Activated CD4-positive, CD25-positive, alpha-beta regulatory T cell treated with anti-CD3 and anti-CD28 coated beads, Interleukin-2, amount 50 U/mL, for 24 hours (primary cell): Measurements from ENCODE around the gene HTT-AS.
A peak's percentile ranks its signal among the peaks of the same experiment; 100 is the strongest.
"Not testable (repeated sequence)": the region's sequence is repeated elsewhere in the genome, so short reads cannot be mapped to it uniquely, and the experiment has no call there.

Experiments
- ATAC-seq, 2 donors: fragments of 150-1000 bp; cut with Tn5 transposase; one replicate each; pipeline ENCODE4 v1.10.0; 2021; ENCODE audit warnings: mild to moderate bottlenecking in 1 of 2, moderate library complexity in 1 of 2

Gene HTT-AS

GRCh38 chr4:3074078-3074845, at the start of gene HTT-AS, which contains the start of gene HTT:
Gene HTT-AS, minus strand, starts transcription at chr4:3074538.
Gene HTT, plus strand, starts transcription at chr4:3074681. Its CDS starts 145 bp downstream, at chr4:3074826.
- ATAC-seq, result peak; percentile 89 to 93

DNA sequence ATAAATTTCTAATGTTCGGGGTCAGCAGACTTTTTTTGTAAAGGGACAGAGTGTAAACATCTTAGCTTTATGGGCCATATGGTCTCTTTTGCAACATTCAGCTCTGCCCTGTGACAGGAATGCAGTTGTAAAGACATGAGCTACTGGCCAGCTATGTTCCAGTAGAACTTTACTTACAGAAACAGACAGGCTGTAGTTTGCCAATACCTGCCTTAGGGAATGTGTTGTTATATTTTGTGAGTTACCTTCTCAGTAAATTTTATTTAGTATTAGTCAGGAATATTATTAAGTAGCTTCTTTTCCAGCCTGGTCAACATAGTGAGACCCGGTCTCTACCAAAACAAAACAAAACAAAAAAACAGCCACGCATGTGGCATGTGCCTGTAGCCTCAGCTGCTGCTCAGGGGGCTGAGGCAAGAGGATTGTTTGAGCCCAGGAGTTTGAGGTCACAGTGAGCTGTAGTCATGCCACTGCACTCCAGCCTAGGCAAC, 48.9 kb upstream of the HTT-AS start:
- ATAC-seq, result no peak

- ATAC-seq, result peak; percentile 60 to 63
Observed at GRCh38 chr4:3122081-3122563, 47.8 kb upstream of the HTT-AS start.

GRCh38 chr4:3121596-3121995, 47.3 kb upstream of the HTT-AS start:
- ATAC-seq, result no peak

- no peak for ATAC-seq
Observed at GRCh38 chr4:3121110-3121509, 46.8 kb upstream of the HTT-AS start.

GRCh38 chr4:3119464-3119863, 45.1 kb upstream of the HTT-AS start:
- no peak for ATAC-seq

- ATAC-seq, result no peak
Observed at GRCh38 chr4:3118312-3118711, 44.0 kb upstream of the HTT-AS start.

GRCh38 chr4:3116955-3117354, 42.6 kb upstream of the HTT-AS start:
- no peak for ATAC-seq

DNA sequence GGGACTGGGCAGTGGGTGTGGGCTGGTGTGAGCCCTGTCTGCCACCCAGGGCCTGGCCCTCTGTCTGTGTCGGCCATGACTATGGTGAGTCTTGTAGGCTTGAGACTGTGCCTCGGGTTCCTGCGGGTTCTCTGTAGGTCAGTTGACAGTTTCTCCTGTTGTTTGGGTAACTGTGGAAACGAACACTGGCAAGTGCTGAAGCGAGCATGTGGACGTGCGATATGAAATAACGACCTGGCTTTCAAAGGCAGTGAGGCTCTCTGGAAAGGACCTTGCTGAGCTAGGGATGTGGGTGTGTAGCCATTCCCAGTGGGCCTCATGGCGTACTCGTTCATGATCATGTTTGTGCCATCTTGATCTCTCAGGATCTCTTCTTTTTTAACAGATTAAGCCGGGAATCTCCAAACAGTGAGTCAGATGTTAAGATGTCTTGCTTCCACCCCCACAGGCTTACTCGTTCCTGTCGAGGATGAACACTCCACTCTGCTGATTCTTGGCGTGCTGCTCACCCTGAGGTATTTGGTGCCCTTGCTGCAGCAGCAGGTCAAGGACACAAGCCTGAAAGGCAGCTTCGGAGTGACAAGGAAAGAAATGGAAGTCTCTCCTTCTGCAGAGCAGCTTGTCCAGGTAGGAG, 41.4 kb upstream of the HTT-AS start:
- ATAC-seq, result no peak

DNA sequence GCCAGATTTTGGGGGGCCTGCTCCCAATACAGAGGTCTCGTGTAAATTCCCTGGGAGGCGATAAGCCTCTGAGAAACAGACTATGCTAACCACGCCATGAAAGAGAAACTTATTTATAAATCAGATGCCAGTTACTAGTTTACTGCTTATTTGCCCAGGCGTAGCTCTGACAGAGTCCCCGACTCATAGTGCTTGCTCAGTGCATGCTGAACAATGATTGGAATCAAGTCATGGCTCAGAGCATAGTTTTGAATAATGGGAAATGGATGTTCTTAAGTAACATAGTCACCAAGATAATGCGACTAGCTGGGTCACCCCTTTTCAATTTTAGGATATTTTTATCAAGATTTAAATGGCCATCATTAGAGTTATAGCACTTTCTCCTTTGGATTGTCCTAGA, 40.0 kb upstream of the HTT-AS start:
- ATAC-seq, result no peak

DNA sequence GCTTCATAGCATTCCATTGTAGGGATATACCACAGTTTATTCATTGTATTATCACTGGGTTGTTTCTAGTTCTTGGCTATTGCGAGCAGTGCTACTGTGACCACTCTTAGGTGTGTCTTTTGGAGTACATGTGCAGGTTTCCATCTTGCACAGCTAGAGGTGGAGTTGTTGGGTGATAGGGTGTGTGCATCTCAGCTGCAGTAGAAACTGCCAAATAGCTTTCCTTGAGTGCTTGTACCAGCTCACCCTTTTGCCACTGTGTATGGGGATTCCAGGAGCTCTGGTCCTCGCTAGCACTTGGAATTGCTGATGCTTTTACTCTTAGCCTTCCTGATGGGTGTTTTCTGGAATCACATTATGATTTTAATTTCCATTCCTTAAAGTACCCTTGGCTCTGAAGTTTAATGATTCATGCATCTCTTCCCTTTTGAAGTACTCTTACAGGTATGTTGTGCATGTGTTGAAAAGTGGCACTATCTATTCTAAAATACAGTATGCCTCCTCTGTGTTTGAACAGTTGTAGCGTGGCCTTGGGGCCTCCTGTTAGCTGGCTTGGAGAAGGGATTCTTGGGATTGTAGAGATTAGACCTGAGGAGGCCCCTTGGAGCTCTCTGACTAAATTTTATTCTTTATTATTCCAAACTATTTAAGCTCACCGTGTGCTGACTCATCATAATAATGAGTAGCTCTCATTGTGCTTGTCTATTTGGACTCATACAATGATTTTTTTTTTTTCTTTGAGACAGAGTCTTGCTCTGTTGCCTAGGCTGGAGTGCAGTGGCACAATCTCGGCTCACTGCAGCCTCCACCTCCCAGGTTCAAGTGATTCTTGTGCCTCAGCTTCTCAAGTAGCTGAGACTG, 38.5 kb upstream of the HTT-AS start:
- ATAC-seq, result no peak

- ATAC-seq, result no peak
Observed at GRCh38 chr4:3112201-3112600, 37.9 kb upstream of the HTT-AS start.

DNA sequence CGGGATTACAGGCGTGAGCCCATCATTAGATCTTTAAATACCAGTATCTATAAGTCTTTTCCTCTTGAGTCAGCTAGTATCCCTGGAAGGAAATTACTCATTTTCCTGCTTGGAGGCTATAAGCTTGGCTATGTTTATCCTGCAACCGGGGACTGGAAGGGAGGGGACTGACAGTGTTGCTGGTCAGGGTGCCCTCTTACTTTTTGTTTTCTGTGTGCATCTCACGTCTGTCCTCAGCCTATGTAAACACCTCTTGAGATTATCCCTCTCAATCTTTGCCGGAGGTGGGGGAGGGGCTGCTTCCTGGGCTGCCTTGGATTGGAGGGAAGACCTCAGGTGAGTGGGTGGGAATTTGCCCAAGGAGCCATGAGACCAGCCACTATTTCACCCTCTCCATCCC, 37.1 kb upstream of the HTT-AS start:
- ATAC-seq, result no peak

DNA sequence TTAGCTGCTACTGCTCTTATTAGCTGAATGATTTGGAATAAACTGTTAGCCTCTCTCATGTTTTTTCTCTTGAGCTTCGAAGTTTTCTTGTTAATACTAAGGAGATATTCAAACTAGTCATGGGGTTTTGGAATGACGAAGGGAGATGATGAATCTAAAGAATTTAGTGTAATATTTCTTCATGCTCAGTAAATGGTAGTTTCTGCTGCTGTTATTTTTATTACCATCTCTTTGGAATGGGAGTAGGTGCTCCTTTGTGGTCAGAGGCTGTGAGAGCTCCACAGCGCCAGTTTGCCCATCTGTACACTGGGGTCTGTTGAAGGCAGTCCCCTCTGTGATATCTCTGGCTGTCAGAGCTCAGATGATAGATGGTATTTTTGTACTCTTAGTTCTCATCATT, 33.9 kb upstream of the HTT-AS start:
- no peak for ATAC-seq

DNA sequence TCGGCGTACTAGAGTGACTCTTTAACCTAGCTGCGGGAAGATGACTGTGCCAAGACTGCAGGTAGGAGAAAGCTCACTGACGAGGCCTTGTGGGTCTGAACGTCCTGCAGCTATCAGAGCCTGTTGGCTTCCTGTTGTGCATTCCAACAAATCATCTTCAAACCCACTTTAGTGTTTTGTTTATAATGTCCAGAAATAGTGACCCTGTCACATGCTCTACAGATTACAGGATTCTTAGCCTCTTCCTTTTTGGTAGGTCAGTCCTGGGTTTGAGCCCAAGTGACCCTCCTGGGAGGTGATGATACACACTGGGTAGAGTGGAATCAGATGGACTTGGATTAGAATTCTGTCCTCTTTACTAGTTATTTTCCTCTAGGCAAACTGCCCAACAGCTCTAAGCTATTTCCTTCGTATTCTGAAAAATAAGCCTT, 33.4 kb upstream of the HTT-AS start:
- ATAC-seq, result no peak

GRCh38 chr4:3107271-3107670, 32.9 kb upstream of the HTT-AS start:
- no peak for ATAC-seq

GRCh38 chr4:3106339-3107186, 32.2 kb upstream of the HTT-AS start:
- ATAC-seq, result peak; percentile 100

DNA sequence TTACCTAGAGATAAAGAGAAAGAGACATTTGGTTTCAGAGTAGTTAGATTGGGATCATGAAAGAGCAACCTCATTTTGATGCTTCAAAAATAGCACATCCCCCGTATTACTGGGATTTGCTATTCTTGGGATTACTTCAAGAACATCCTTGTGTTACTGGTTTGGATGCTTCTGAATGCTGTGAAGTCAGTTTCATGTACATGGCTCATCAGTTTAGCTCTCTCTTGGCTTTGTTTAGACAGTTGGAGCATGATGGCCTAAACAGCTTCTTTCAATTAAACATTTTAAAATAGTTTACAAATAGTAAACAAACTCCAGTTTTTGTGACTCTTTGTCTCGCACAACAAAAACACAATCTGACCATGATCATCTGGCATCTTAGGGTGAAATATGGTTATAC, 24.0 kb upstream of the HTT-AS start:
- ATAC-seq, result no peak

DNA sequence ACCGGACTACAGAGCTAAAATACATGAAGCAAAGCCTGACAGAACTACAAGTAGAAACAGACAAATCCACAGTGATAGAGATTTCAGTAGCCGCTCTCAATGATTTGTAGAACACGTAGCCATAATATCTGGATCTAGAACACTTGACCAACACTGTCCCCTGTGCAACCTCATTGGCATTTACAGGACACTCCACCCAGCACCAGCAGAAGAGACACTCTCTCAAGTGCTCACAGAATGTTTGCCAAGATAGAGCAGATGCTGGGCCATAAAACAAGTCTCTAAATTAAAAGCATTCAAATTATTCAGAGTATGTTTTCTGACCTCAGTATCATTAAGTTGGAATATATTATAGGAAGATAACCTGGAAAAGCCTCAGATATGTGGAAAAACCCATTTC, 21.9 kb upstream of the HTT-AS start:
- no peak for ATAC-seq

GRCh38 chr4:3094701-3095100, 20.4 kb upstream of the HTT-AS start:
- ATAC-seq, result not testable (repeated sequence)

DNA sequence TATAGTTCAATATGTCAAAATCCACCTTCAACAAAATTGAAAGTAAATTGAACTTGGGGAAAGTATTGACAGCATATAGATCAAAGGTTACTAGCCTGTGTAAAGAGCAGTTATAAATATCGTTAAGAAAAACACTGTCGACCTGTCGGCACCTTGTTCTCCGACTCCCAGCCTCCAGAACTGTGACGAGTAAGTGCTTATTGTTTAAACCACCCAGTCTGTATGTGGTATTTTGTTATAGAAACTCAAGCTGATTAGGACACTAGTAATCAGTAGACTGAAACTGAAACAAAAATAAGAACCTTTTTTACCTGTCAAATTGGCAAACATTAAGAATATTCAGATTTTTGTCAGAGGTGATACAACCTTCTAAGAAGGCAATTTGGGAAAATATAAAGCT, 17.1 kb upstream of the HTT-AS start:
- ATAC-seq, result peak; percentile 84 to 90
